Endothelial cell of umbilical vein (primary cell): Measurements from ENCODE around the gene SYNE1. TPM values are rescaled to one million over a fixed set of nuclear protein-coding genes. Genes with fewer than 3 reads are reported as not detected.

Experiments
- BruUV-seq: library from RNA; stranded (reverse); fragments of 400-500 nt; replicated peaks from 2 replicates; lab custom pipeline; 2021; lab: Mats Ljungman, UMichigan
- CTCF ChIA-PET: fragments of 300-600, 350-600 bp; sonication (Branson Sonifier 250); formaldehyde crosslinking; loops from one replicate; lab custom pipeline; 2021; ENCODE audit warnings: antibody characterized with exemption, inconsistent platforms; lab: Charles Lee
- POLR2A ChIA-PET: fragments of 300-600, 350-600 bp; sonication (Branson Sonifier 250); formaldehyde crosslinking; loops from one replicate; lab custom pipeline; 2021; ENCODE audit warnings: antibody characterized with exemption, inconsistent platforms; lab: Charles Lee
- DNase-seq: peaks from one replicate; pipeline ENCODE4 v3.0.0-alpha.2; 2011; ENCODE audit warnings: low read depth, low spot score
- FAIRE-seq: peaks from 2 replicates; lab custom pipeline; 2011; peaks lifted over from hg19 to GRCh38; lab: Jason Lieb, UNC
- H2AFZ ChIP-seq: 2 replicates; pipeline ENCODE4 v1.6.0; 2012; ENCODE audit warnings: low read depth, low read length, control low read depth, inconsistent platforms
- H3K27ac ChIP-seq: 2 replicates; pipeline ENCODE4 v1.5.1; 2011; ENCODE audit warnings: low read depth, mild to moderate bottlenecking, control low read depth, low read length, moderate library complexity; ENCODE audit not compliant: insufficient read depth
- H3K27me3 ChIP-seq, 2 experiments: 2 replicates each; pipeline versions ENCODE4 v1.6.0 to v1.6.1; 2011; ENCODE audit warnings: low read length in 2 of 2, mixed read lengths in 1 of 2; ENCODE audit not compliant: control insufficient read depth in 2 of 2, insufficient read depth in 2 of 2
- H3K36me3 ChIP-seq, 2 experiments: 2 replicates in 1 of 2; 3 replicates in 1 of 2; pipeline ENCODE4 v1.5.1; 2011; ENCODE audit warnings: low read length in 2 of 2, mild to moderate bottlenecking in 1 of 2, moderate library complexity in 1 of 2; ENCODE audit not compliant: control insufficient read depth in 2 of 2, insufficient read depth in 2 of 2; ENCODE audit errors: extremely low read depth in 1 of 2
- H3K4me1 ChIP-seq: 3 replicates; pipeline ENCODE4 v1.5.1; 2011; ENCODE audit warnings: mild to moderate bottlenecking, low read length; ENCODE audit not compliant: control insufficient read depth, insufficient read depth; ENCODE audit errors: extremely low read depth
- H3K4me2 ChIP-seq: 2 replicates; pipeline ENCODE4 v1.6.1; 2011; ENCODE audit warnings: low read length, control low read depth, mixed read lengths; ENCODE audit not compliant: insufficient read depth
- H3K4me3 ChIP-seq, 3 experiments: fragments of 200-600 bp in 1 of 3; sonication (generic), shearing (Covaris generic) in 1 of 3; replicated peaks in 1 of 3; 2 replicates each; pipeline ENCODE4 v1.5.1; 2011 to 2016; ENCODE audit warnings: control low read depth in 3 of 3, low read length in 3 of 3, mild to moderate bottlenecking in 2 of 3, inconsistent platforms in 1 of 3, low read depth in 1 of 3, moderate library complexity in 1 of 3; ENCODE audit not compliant: insufficient read depth in 1 of 3
- H3K79me2 ChIP-seq: 2 replicates; pipeline ENCODE4 v1.6.0; 2012; ENCODE audit warnings: low read length, inconsistent platforms; ENCODE audit not compliant: control insufficient read depth, insufficient read depth
- H3K9ac ChIP-seq: replicated peaks from 2 replicates; pipeline ENCODE3; 2011; ENCODE audit warnings: low read length, control low read depth; ENCODE audit not compliant: insufficient read depth; ENCODE audit errors: extremely low read depth
- H3K9me1 ChIP-seq: replicated peaks from 3 replicates; pipeline ENCODE4 v1.6.0; 2011; ENCODE audit warnings: mild to moderate bottlenecking, low read length; ENCODE audit not compliant: control insufficient read depth, insufficient read depth; ENCODE audit errors: extremely low read depth
- H3K9me3 ChIP-seq: replicated peaks from 2 replicates; pipeline ENCODE4 v1.5.1; 2012; ENCODE audit warnings: low read length, inconsistent platforms; ENCODE audit not compliant: control insufficient read depth, insufficient read depth
- H4K20me1 ChIP-seq: replicated peaks from 2 replicates; pipeline ENCODE3; 2011; ENCODE audit warnings: mild to moderate bottlenecking, low read length; ENCODE audit not compliant: control insufficient read depth, insufficient read depth; ENCODE audit errors: extremely low read depth
- CTCF ChIP-seq, 2 donors: IDR thresholded peaks; 1 replicate in 1 of 2; 2 replicates in 1 of 2; pipeline ENCODE4 v1.5.1; 2011; ENCODE audit warnings: low read length in 2 of 2, mild to moderate bottlenecking in 2 of 2, moderate library complexity in 2 of 2, control low read depth in 1 of 2, inconsistent platforms in 1 of 2, low read depth in 1 of 2; ENCODE audit not compliant: insufficient read depth in 1 of 2; ENCODE audit errors: extremely low read depth in 1 of 2
- EZH2 ChIP-seq: IDR thresholded peaks from 2 replicates; pipeline ENCODE4 v1.6.1; 2012; ENCODE audit warnings: borderline replicate concordance, low read depth, mild to moderate bottlenecking, moderate library complexity, low read length, inconsistent platforms; ENCODE audit not compliant: severe bottlenecking
- FOS ChIP-seq: IDR thresholded peaks from 2 replicates; pipeline ENCODE4 v1.6.1; 2011; ENCODE audit warnings: mild to moderate bottlenecking, low read length, moderate library complexity, borderline replicate concordance; ENCODE audit not compliant: insufficient read depth
- GATA2 ChIP-seq: IDR thresholded peaks from 2 replicates; pipeline ENCODE4 v1.7.0; 2011; ENCODE audit warnings: low read depth, mild to moderate bottlenecking, moderate library complexity, mixed read lengths, low read length; ENCODE audit not compliant: insufficient read length, insufficient read depth
- JUN ChIP-seq: IDR thresholded peaks from 2 replicates; pipeline ENCODE4 v1.6.1; 2011; ENCODE audit warnings: borderline replicate concordance, low read depth; ENCODE audit not compliant: insufficient read length, insufficient read depth
- MAX ChIP-seq: IDR thresholded peaks from 2 replicates; pipeline ENCODE4 v1.6.1; 2011; ENCODE audit not compliant: insufficient read depth, insufficient read length
- MYC ChIP-seq: IDR thresholded peaks from one replicate; pipeline ENCODE4 v1.6.1; 2011; ENCODE audit warnings: mild to moderate bottlenecking, low read depth, low read length
- POLR2A ChIP-seq: IDR thresholded peaks from 2 replicates; pipeline ENCODE4 v1.6.1; 2012; ENCODE audit warnings: low read depth, mild to moderate bottlenecking, control low read depth, low read length
- POLR2AphosphoS5 ChIP-seq: IDR thresholded peaks from 2 replicates; pipeline ENCODE4 v1.6.1; 2012; ENCODE audit warnings: low read depth, mild to moderate bottlenecking, control low read depth, low read length, moderate library complexity; ENCODE audit not compliant: insufficient read depth
- dilution Hi-C: fragments of 300-500 bp; cut with MboI; formaldehyde crosslinking; loops from one replicate; pipeline ENCODE4 v1.15.0; 2019; ENCODE audit warnings: low sequenced_read_pairs; ENCODE audit not compliant: extremely low pct_ligation_motif_present
- intact Hi-C: fragments of 100-400 bp; cut with micrococcal nuclease; formaldehyde crosslinking; loops from one replicate; pipeline ENCODE4 v1.10.0; 2022
- polyA plus RNA-seq, 4 experiments: library from polyadenylated mRNA; depleted of rRNA in 3 of 4; stranded (reverse) in 3 of 4; unstranded in 1 of 4; fragments of >200 nt; gene quantifications; 2 replicates each; pipeline versions ENCODE4 v1.2.1 to v1.2.3, GENCODE V29; 2011 to 2012; ENCODE audit warnings: missing spikeins in 1 of 4
- total RNA-seq: library from RNA; stranded (reverse); gene quantifications from 2 replicates; pipeline ENCODE4 v1.2.3, GENCODE V29; 2021

The SYNE1 gene
- total and polyA plus RNA-seq, 2 donors (not counting 3 experiments of a cell fraction or from before 2014, with no cell fraction given) = 26.5 to 52.3 TPM

- DNase-seq (peak; percentile 85), FAIRE-seq (peak; percentile 67)
- Histone ChIP-seq H3K27me3 (no peaks in the 10 kb centered on the region), H3K79me2 (no peaks in the 10 kb centered on the region), H4K20me1 (no peaks in the 10 kb centered on the region), H3K9me3 (no peaks in the 10 kb centered on the region), H3K4me3 (peak overlapping the region; percentile 50 to 84 (median 53)), H2AFZ (peak overlapping the region; percentile 69), H3K9ac (peak overlapping the region; percentile 98), H3K36me3 (no peaks in the 10 kb centered on the region), H3K9me1 (no peaks in the 10 kb centered on the region), H3K27ac (peak overlapping the region; percentile 96), H3K4me1 (peaks cover 23% of the 10 kb centered on the region), H3K4me2 (peak overlapping the region; percentile 99)
- ChIA-PET CTCF (interaction anchor here (0.9 to 3.0 kb wide), 8 partner anchors 15 to 321 kb away, joined by 3 to 13 read pairs (median 4); no protein-coding TSS in a partner anchor), POLR2A (interaction anchor here (0.6 to 1.5 kb wide), 2 partner anchors 173 to 321 kb away, joined by 3 to 5 read pairs; no protein-coding TSS in a partner anchor)
- dilution Hi-C loops (no loop called here), intact Hi-C loops (loop anchor here (1.0 to 2.0 kb wide), 3 partner anchors 66 to 317 kb away; partner anchors contain the start of gene MYCT1)
- no peak for TF ChIP-seq JUN
- no peak for TF ChIP-seq GATA2
- no peak for TF ChIP-seq EZH2
- TF ChIP-seq FOS = no peak
- TF ChIP-seq CTCF (IDR thresholded peaks at IDR 0.05; ENCODE audit: extremely low read depth in 1 of 2, insufficient read depth in 1 of 2, low read depth in 1 of 2, low read length in 2 of 2) = no peak
- no peak for TF ChIP-seq MYC
- TF ChIP-seq POLR2AphosphoS5 = no peak
- TF ChIP-seq MAX = no peak
- TF ChIP-seq POLR2A = no peak
- BruUV-seq = no TSS peak
Observed at GRCh38 chr6:152380351-152380767, 256.8 kb downstream of the SYNE1 start.
